ENCODE measurements around the gene ZG16. TPM values are rescaled to one million over a fixed set of nuclear protein-coding genes. Genes with fewer than 3 reads are reported as not detected.

Gene ZG16
- total and polyA plus RNA-seq, 9 of the 15 experiments (the other 6 are each of a cell fraction or from before 2014, with no cell fraction given): 0.04 TPM; not detected in 8

GRCh38 chr16:29806641-29807425 is 28.8 kb downstream of the ZG16 start (continued):
- no peak for TF ChIP-seq MXD1 (CRISPR knock-in tag; IDR thresholded peaks at IDR 0.05; ENCODE audit: borderline replicate concordance, poor library complexity, severe bottlenecking)
- TF ChIP-seq FOXP4 (CRISPR knock-in tag; IDR thresholded peaks at IDR 0.05; ENCODE audit: borderline replicate concordance): no peak
- no peak for TF ChIP-seq ETV1 (tag; conservative IDR thresholded peaks at IDR 0.05; ENCODE audit: low read depth)
- no peak for TF ChIP-seq ZBTB12 (CRISPR knock-in tag; IDR thresholded peaks at IDR 0.05)
- no peak for TF ChIP-seq PTBP1 (IDR thresholded peaks at IDR 0.05; ENCODE audit: low read depth, low read length)
- no peak for TF ChIP-seq MYBL2 (IDR thresholded peaks at IDR 0.05; ENCODE audit: low read depth)
- TF ChIP-seq MYBL2 (CRISPR knock-in tag; IDR thresholded peaks at IDR 0.05; ENCODE audit: borderline replicate concordance): no peak
- no peak for TF ChIP-seq USF2 (CRISPR knock-in tag; IDR thresholded peaks at IDR 0.05)
- no peak for TF ChIP-seq SP1 (CRISPR knock-in tag; IDR thresholded peaks at IDR 0.05)
- TF ChIP-seq CHD4 (IDR thresholded peaks at IDR 0.05; ENCODE audit: insufficient read depth, insufficient replicate concordance, low read depth, low read length, poor library complexity, severe bottlenecking): no peak
- no peak for TF ChIP-seq SMARCA4 (IDR thresholded peaks at IDR 0.05)
- no peak for TF ChIP-seq EP300 (IDR thresholded peaks at IDR 0.05; ENCODE audit: low read length)
- TF ChIP-seq NCOR1 (IDR thresholded peaks at IDR 0.05): no peak
- no peak for TF ChIP-seq ZNF395 (CRISPR knock-in tag; IDR thresholded peaks at IDR 0.05)
- TF ChIP-seq BRD4 (IDR thresholded peaks at IDR 0.05): no peak
- no peak for TF ChIP-seq ZNF133 (CRISPR knock-in tag; IDR thresholded peaks at IDR 0.05)
- TF ChIP-seq TCF3 (CRISPR knock-in tag; IDR thresholded peaks at IDR 0.05): no peak
- TF ChIP-seq FUS (optimal IDR thresholded peaks at IDR 0.05; ENCODE audit: low read depth, low read length): peak; percentile 37
- no peak for TF ChIP-seq ARID1B (IDR thresholded peaks at IDR 0.05)
- TF ChIP-seq DMBX1 (CRISPR knock-in tag; IDR thresholded peaks at IDR 0.05; ENCODE audit: borderline replicate concordance): no peak
- no peak for TF ChIP-seq ZNF274 (IDR thresholded peaks at IDR 0.05; ENCODE audit: borderline replicate concordance, low read depth, low read length)
- TF ChIP-seq NFRKB (IDR thresholded peaks at IDR 0.05; ENCODE audit: low read depth): no peak
- TF ChIP-seq L3MBTL2 (IDR thresholded peaks at IDR 0.05): no peak
